Measurements from ENCODE around the gene VSIG4. TPM values are rescaled to one million over a fixed set of nuclear protein-coding genes. Genes with fewer than 3 reads are reported as not detected.

VSIG4 gene
- total RNA-seq, 6 donors from 2014 or later = 98.0 to 392 (median 261) TPM

- peak in 1 of 2 donors; percentile 26 for ATAC-seq (ENCODE audit: low FRiP score in 2 of 2)
Observed at GRCh38 chrX:65994519-65995506, 45.1 kb downstream of the VSIG4 start.

DNA sequence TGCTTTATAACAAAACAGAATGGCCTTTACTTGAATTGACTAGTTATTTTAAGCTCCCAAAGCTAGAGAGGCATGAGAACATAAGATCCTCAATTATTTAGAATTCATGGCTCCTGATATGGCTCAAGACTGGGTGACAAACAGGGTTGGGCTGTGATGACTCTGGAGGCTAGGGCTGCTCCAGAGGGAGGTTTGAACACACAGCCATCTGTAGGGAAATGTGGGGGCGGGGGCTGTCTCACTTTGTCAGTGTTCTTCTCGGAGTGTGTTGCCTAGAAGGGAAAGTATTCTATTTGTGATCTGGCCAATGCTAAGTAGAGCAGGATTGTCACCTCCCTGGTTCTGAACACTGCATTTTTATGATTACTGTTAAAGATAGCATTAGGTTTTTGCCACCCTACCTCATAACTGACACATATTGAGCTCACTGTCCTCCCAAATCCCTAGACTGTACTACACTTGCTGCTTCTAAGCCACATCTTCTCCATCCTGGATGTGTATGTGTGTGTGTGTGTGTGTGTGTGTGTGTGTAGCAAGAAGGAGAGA, 45.9 kb downstream of the VSIG4 start:
- no peaks in the 10 kb centered on the region for H3K27me3 ChIP-seq
- no peak for ATAC-seq (ENCODE audit: low FRiP score in 2 of 2)
- no peak for DNase-seq
- no peak for TF ChIP-seq EP300 (IDR thresholded peaks at IDR 0.05)
- TF ChIP-seq POLR2AphosphoS5 (IDR thresholded peaks at IDR 0.05) = no peak
- TF ChIP-seq CTCF (IDR thresholded peaks at IDR 0.05) = no peak
- no peak for TF ChIP-seq POLR2A (IDR thresholded peaks at IDR 0.05)
- H3K4me1 ChIP-seq = peaks cover 0 to 4% (median 0%) of the 10 kb centered on the region in 4 donors
- H3K36me3 ChIP-seq = no peaks in the 10 kb centered on the region
- H3K4me3 ChIP-seq = no peak overlapping the region
- 83% methylated on average over 2 of the region's 2 CpGs for WGBS, 2 donors
- no peak overlapping the region for H3K27ac ChIP-seq
- H3K9me3 ChIP-seq = no peaks in the 10 kb centered on the region

More at GRCh38 chrX:65994519-65995506, 45.1 kb downstream of the VSIG4 start:
- H3K36me3 ChIP-seq = no peaks in the 10 kb centered on the region
- no peaks in the 10 kb centered on the region for H3K9me3 ChIP-seq
- H3K4me1 ChIP-seq = no peaks in the 10 kb centered on the region
- TF ChIP-seq POLR2AphosphoS5 (IDR thresholded peaks at IDR 0.05) (no peak), POLR2A (IDR thresholded peaks at IDR 0.05) (no peak), CTCF (IDR thresholded peaks at IDR 0.05) (no peak)
- H3K4me3 ChIP-seq = no peak overlapping the region
- peak overlapping the region in 1 of 4 donors; percentile 28 for H3K27ac ChIP-seq
- WGBS, 2 donors = 66 to 76% methylated on average over 3 of the region's 3 CpGs
- DNase-seq = no peak
- no peaks in the 10 kb centered on the region for H3K27me3 ChIP-seq

GRCh38 chrX:65993332-65993731, 46.5 kb downstream of the VSIG4 start:
- no peak for DNase-seq
- no peaks in the 10 kb centered on the region for H3K9me3 ChIP-seq
- no peaks in the 10 kb centered on the region for H3K27me3 ChIP-seq
- no peak for ATAC-seq (ENCODE audit: low FRiP score in 2 of 2)
- WGBS, 2 donors = 76 to 88% methylated on average over 2 of the region's 2 CpGs
- H3K4me3 ChIP-seq = no peak overlapping the region
- TF ChIP-seq EP300 (IDR thresholded peaks at IDR 0.05) = no peak
- TF ChIP-seq POLR2AphosphoS5 (IDR thresholded peaks at IDR 0.05) = no peak
- TF ChIP-seq CTCF (IDR thresholded peaks at IDR 0.05) = no peak
- TF ChIP-seq POLR2A (IDR thresholded peaks at IDR 0.05) = no peak
- H3K27ac ChIP-seq = no peak overlapping the region
- H3K4me1 ChIP-seq = peaks cover 0 to 4% (median under 1%) of the 10 kb centered on the region in 4 donors
- no peaks in the 10 kb centered on the region for H3K36me3 ChIP-seq

GRCh38 chrX:65990702-65991101, 49.2 kb downstream of the VSIG4 start:
- DNase-seq (no peak), ATAC-seq (ENCODE audit: low FRiP score in 2 of 2) (no peak)
- Histone ChIP-seq H3K9me3 (no peaks in the 10 kb centered on the region), H3K4me1 (peaks cover 0 to 17% (median 4%) of the 10 kb centered on the region in 4 donors), H3K36me3 (no peaks in the 10 kb centered on the region), H3K27ac (no peak overlapping the region), H3K27me3 (no peaks in the 10 kb centered on the region), H3K4me3 (no peak overlapping the region)
- TF ChIP-seq CTCF (IDR thresholded peaks at IDR 0.05) (no peak), POLR2A (IDR thresholded peaks at IDR 0.05) (no peak), EP300 (IDR thresholded peaks at IDR 0.05) (no peak), POLR2AphosphoS5 (IDR thresholded peaks at IDR 0.05) (no peak)
